Stimulated activated CD8-positive, alpha-beta memory T cell treated with anti-CD3 and anti-CD28 coated beads, Interleukin-7, amount 100 ng/mL, for 4 hours (primary cell): ENCODE data around the gene KLHL3.

ENCODE experiments used
- DNase-seq, 2 donors: peaks; one replicate each; pipeline ENCODE4 v3.0.0-alpha.2; 2020; ENCODE audit warnings: low read depth in 2 of 2

The KLHL3 gene

GRCh38 chr5:137708796-137709559 is 26.9 kb downstream of the KLHL3 start:
- DNase-seq, result no peak

GRCh38 chr5:137708062-137708461 is 27.8 kb downstream of the KLHL3 start:
- DNase-seq, result no peak

GRCh38 chr5:137706841-137707240 is 29.0 kb downstream of the KLHL3 start:
- DNase-seq, result no peak

GRCh38 chr5:137705106-137705505 is 30.8 kb downstream of the KLHL3 start:
- DNase-seq, result no peak

GRCh38 chr5:137703565-137703964 is 32.3 kb downstream of the KLHL3 start:
- DNase-seq, result no peak

- DNase-seq, result no peak
Observed at GRCh38 chr5:137700282-137700680, 35.6 kb downstream of the KLHL3 start.

GRCh38 chr5:137699336-137700281 is 36.3 kb downstream of the KLHL3 start:
- no peak for DNase-seq

- no peak for DNase-seq
Observed at GRCh38 chr5:137696481-137696880, 39.4 kb downstream of the KLHL3 start.

GRCh38 chr5:137695651-137696428 is 40.0 kb downstream of the KLHL3 start:
- no peak for DNase-seq

- no peak for DNase-seq
Observed at GRCh38 chr5:137693951-137694721, 41.8 kb downstream of the KLHL3 start.

GRCh38 chr5:137693307-137693950 is 42.5 kb downstream of the KLHL3 start:
- DNase-seq, result no peak

- DNase-seq, result no peak
Observed at GRCh38 chr5:137689306-137689705, 46.6 kb downstream of the KLHL3 start.

- no peak for DNase-seq
Observed at GRCh38 chr5:137688210-137688840, 47.6 kb downstream of the KLHL3 start.

GRCh38 chr5:137684761-137685160 is 51.1 kb downstream of the KLHL3 start:
- DNase-seq, result no peak

- DNase-seq, result no peak
Observed at GRCh38 chr5:137681191-137681590, 54.7 kb downstream of the KLHL3 start.

GRCh38 chr5:137679910-137680309 is 56.0 kb downstream of the KLHL3 start:
- no peak for DNase-seq

- no peak for DNase-seq
Observed at GRCh38 chr5:137679195-137679594, 56.7 kb downstream of the KLHL3 start.

GRCh38 chr5:137672881-137673280 is 63.0 kb downstream of the KLHL3 start:
- DNase-seq, result no peak

- DNase-seq, result no peak
Observed at GRCh38 chr5:137672001-137672400, 63.9 kb downstream of the KLHL3 start.

GRCh38 chr5:137669811-137670210 is 66.1 kb downstream of the KLHL3 start:
- DNase-seq, result no peak
